Inflammatory macrophage treated with lipopolysaccharide for 1 hour (primary cell): ENCODE measurements around the gene TMEM266.
"Not testable (repeated sequence)": the region's sequence is repeated elsewhere in the genome, so short reads cannot be mapped to it uniquely, and the experiment has no call there.

Source experiments
- DNase-seq, 2 donors: peaks; one replicate each; pipeline ENCODE4 v3.0.0-alpha.2; 2020 to 2022

The TMEM266 gene, protein sequence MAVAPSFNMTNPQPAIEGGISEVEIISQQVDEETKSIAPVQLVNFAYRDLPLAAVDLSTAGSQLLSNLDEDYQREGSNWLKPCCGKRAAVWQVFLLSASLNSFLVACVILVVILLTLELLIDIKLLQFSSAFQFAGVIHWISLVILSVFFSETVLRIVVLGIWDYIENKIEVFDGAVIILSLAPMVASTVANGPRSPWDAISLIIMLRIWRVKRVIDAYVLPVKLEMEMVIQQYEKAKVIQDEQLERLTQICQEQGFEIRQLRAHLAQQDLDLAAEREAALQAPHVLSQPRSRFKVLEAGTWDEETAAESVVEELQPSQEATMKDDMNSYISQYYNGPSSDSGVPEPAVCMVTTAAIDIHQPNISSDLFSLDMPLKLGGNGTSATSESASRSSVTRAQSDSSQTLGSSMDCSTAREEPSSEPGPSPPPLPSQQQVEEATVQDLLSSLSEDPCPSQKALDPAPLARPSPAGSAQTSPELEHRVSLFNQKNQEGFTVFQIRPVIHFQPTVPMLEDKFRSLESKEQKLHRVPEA

DNA sequence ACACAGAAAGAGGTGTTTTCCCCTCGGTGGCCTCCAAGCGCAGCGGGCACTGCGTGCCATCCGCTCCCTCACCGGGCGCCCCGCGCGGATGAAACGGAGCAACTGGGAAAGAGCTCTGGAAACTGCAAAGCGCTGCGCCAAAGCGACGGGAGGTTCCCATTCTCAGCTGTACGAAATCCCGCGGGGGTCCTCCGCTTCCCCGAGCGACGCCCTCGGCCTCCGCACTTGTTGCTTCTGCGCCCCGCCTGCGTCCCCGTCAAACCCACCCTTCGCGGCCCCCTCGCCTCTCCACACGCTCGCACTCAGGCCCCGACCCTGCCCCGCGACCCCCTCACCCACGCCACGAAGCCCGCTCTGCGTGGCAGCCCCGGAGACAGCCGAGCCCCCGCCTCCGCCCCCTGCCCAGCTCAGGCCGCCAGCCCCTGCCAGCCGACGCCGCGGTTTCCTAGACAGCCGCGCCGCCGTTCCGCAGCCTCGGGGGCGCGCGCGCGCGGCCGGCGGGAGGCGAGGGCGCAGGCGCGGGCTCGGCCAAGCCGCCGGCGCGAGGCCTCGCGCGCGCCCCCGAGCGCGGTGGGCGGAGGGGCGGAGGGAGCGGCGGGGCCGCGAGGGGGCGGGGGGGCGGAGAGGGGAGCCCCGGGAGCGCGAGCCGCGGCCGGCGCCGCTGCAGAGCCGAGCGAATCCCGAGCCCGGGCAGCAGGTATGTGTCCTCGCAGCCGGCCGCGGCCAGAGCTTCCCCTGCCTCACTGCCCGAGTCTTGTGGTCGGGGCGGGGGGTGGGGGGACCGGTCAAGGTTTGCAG lies at the start of gene TMEM266:
TMEM266 (plus strand) TSS at position 666 of the 798 bp plus-strand sequence. CDS start 74,279 bp downstream, outside the sequence.
- DNase-seq = peak; percentile 51 to 56

GRCh38 chr15:76010613-76011012 lies 49.2 kb upstream of the TMEM266 start:
- no peak for DNase-seq

DNA sequence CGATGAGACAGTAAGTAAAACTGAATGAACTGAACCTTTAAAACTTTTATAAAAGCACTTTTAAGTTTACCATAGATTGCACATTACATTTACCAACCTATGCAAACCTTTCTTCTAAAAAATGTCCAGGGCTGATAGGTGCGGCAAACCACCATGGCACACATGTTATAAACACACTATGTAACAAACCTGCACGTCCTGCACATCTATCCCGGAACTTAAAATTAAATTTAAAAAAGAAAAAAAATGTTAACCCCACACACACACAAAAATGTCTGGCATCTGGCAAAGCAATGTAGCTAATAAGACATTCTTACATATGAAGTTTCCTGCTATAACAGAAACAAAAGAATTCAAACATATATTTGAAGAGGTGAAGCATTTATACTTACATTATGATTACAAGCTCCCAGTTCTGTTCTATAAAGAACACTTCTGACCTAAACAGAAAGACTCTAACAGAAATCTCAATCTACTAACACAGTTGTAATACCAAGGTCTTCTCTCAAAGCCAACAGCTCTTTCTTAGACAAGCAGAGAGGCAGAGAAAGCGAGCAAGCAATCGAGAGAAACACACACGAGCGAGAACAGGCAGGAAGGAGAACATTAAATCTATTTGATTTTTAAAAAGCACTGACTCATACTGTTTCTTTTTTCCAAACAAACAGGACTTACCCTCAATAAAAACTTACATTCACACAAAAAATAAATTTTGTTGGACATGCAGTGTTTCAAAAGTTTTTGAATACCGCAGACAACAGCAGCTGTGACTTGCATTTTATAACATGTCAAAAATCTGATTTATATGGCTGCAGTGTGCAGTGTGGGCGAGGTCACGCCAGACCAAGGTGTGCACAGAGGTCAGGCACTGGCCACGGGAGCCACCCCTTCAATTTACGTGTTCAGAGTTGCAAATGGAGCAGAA lies 47.9 kb upstream of the TMEM266 start, which contains the start of gene NRG4:
NRG4 (minus strand) TSS at position 798 of the 925 bp plus-strand sequence. CDS start 1,194 bp downstream, outside the sequence.
- DNase-seq = peak; percentile 4 to 12

- not testable (repeated sequence) for DNase-seq
Observed at GRCh38 chr15:76013470-76013869, 46.3 kb upstream of the TMEM266 start.

DNA sequence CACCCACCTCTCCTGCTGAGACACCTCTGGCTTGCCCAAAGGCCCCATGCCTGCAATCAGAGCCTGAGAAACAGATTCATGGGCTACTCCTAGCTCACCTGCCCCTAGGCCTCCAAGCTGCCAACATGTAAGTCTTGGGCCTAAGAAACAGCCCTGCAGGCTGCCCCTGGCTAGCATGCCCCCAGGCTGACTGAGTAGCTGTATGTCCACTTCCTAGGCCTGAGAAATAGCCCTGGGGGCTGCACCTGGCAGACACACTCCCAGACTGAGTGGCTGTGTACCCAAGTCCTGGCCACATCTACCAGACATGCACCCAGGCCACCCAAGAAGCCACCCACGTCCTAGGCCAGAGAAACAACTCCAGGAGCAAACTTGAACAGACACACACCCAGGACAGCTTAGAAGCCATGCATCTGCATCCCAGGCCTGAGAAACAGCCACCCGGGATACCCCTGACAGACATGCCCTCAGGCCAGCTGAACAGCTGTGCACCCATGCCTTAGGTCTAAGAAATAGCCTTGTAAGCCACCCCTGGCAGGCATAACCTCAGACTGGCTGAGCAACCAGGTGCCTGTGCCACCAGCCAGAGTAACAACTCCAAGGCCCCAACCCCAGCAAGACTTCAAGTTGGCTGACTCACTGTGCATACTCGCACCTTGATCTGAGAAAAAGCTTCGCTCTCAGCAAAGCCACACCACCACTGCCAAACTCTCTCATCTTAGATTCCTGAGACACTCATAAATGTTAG lies 35.6 kb upstream of the TMEM266 start:
- no peak for DNase-seq

DNA sequence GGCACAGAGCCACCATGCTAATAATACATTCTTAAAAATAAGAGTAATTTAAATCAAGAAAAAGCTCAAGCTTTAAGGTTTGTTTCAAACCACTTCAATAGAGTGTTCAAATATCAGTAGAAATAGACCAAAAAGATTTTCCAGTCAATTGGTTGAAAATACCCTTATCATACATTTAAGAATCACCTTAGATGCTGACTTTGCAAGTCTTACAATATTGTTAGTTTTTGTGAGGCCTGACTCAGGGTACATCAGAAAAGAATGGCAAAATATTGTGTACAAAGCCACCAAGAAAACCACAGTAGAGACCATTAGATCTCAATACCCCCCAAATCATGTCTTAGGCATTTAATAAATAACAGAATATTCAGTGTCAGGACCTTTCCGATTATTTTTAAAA lies 27.7 kb upstream of the TMEM266 start:
- no peak for DNase-seq

- no peak for DNase-seq
Observed at GRCh38 chr15:76033438-76033837, 26.3 kb upstream of the TMEM266 start.

- no peak for DNase-seq
Observed at GRCh38 chr15:76034111-76034510, 25.7 kb upstream of the TMEM266 start.

GRCh38 chr15:76035593-76035992 lies 24.2 kb upstream of the TMEM266 start:
- no peak for DNase-seq

GRCh38 chr15:76038512-76038911 lies 21.3 kb upstream of the TMEM266 start:
- no peak for DNase-seq

DNA sequence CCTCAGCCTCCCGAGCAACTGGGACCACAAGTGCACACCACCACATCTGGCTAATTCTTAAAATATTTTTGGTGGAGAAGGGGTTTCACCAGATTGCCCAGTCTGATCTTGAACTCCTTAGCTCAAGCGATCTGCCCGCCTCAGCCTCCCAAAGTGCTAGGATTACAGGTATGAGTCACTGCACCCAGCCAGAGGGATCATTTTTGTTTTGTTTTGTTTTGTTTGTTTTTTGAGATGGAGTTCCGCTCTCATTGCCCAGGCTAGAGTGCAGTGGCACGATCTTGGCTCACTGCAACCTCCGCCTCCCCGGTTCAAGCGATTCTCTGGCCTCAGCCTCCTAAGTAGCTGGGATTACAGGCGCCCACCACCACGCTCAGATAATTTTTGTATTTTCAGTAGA lies 5.6 kb upstream of the TMEM266 start:
- not testable (repeated sequence) for DNase-seq

GRCh38 chr15:76056931-76057330 lies 2.9 kb upstream of the TMEM266 start:
- DNase-seq = peak in 1 of 2 donors; percentile 38

DNA sequence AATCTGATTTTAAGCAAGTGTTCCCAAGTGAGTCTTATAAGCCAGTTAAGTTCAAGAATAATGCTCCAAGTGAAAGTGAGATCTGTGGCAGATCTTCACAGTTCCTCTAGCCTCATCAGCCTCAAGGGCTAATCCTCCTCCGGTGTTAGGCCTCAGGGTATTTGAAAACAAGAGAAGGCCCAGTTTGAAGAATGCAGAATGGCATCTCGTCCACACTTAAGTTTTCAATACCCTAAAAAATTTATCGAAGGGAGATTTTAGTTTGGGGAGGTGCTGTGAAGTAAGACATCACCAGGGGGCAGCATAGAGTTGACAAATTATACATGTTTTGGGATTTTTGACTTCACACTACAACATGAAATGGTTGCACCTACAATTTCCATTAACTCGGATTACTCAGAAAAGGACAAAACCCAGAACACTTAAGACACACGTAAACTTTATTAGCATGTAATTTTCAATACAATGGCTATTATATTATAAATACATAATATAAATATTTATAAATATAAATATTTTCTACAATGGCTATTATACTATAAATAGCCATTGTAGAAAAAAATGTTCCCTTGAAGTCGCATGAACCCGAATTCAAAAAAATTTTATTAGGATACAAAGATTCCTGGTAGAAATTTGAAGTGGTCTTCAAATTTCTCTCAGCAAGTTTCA lies 2.3 kb upstream of the TMEM266 start:
- DNase-seq = peak in 1 of 2 donors; percentile 90

- peak; percentile 49 to 52 for DNase-seq
Observed at GRCh38 chr15:76058714-76059319, 968 bp upstream of the TMEM266 start.

DNA sequence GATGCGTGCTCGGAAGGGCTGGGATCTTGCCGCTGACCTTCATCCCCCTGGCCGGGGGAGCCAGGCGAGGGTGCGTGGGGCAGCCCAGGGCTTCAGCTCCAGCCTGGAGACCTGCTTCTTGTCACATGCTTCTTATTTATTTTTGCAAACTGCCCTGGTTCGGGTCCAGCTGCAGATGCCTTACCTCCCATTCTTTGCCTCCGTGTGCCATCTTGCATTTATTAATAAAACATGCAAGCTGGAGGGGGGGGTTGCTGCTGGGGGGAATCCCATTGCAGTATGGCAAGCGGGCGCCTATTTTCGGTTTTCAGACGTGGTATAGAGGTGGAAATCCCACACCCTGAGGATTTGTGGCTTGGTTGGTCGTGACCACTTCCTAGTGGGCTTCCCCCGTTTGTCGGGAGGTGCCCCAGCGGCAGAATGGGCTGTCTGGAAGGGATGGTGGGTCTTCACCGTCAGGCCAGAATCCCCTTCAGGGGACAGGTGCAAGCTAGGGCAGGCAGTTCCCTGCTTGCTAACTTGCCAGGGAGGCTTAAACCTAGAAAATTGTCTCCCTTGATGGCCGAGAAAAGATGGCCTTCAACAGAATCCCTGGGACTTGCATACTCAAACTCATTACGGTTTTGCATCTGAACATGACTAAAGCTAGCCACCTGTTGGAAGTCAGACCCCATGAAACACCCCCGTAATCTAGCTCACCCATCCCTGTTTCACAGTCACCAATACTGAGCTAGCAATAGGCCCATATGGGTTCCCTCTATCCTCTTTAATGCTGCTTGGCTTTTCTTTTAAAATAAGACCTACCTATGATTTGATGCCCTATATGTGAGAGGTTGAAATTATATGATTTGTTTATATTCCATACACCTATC lies 569 bp downstream of the TMEM266 start:
- peak; percentile 42 to 59 for DNase-seq

DNA sequence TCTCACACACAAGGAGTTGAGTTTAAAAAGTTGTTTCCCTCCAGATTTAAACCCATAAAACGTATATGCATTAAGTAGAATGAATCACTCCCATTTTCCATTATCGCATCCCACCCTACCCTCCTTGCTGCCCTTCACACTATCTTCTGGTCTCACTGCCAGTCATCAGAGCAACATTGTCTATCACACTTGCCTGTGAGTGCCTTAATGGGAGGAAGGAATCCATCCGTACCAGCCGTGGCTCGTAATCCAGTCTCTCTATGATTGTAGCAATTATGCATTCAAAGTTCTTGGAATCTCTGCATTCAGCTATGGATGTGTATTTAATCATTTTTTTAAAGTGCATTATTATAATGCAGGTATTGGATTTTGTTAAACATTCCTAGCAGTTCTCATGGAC lies 1.9 kb downstream of the TMEM266 start:
- no peak for DNase-seq

DNA sequence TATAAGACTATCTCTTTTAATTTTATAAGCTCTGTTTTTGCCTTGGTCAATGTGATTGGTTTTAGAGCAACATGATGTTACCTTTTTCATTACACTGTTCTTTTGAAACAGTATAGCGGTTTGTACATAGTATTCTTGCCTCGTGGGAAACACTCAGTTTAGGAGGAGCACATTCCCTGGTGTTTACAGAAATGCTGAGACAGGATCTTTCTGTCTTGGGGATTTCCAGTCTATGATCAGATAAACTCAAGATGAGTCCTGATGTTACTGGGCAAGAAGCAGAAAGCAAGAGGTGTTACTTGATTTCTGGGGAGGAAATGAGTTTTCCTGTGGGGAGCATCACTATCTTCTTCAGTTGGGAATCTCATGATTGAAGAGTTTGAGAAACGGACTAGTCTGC lies 2.5 kb downstream of the TMEM266 start:
- peak in 1 of 2 donors; percentile 67 for DNase-seq

DNA sequence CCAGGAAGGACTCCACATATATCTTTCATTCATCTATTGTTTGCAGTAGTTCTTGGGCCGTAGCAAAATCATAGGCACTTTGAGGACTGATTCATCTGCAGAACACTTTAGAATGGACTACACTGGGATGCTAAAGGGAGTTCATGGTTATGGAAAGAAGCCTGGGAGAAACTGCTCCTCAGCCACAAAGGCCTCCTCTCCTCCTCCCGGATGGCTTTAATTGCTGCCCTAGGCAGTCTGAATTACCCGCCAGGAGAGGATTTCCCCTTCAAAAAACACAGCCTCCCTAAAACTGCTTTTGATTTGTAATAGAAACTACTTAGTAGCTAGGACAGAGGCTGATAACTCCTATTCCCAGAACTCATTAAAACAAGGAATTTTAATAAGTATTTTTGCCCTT lies 4.6 kb downstream of the TMEM266 start:
- DNase-seq = no peak

- DNase-seq = peak; percentile 74 to 89
Observed at GRCh38 chr15:76065245-76065644, 5.5 kb downstream of the TMEM266 start.

GRCh38 chr15:76065793-76066192 lies 6.0 kb downstream of the TMEM266 start:
- DNase-seq = no peak
